Measurements from ENCODE around the gene MRAP. TPM values are rescaled to one million over a fixed set of nuclear protein-coding genes. Genes with fewer than 3 reads are reported as not detected.

The MRAP gene
- total and polyA plus RNA-seq, 2 experiments from 2014 or later: not detected

GRCh38 chr21:32319012-32319411, 20.4 kb downstream of the MRAP start:
- Histone ChIP-seq H2AFZ (no peak overlapping the region), H3K9me2 (ENCODE audit: insufficient read depth) (no peaks in the 10 kb centered on the region), H3K27ac (no peak overlapping the region), H3K4me2 (ENCODE audit: unreplicated experiment) (no peak overlapping the region), H4K20me1 (ENCODE audit: insufficient read depth) (no peaks in the 10 kb centered on the region), H3K4me1 (ENCODE audit: insufficient read depth) (no peaks in the 10 kb centered on the region), H3K9ac (no peak overlapping the region), H3K4me3 (no peak overlapping the region), H3K79me2 (ENCODE audit: insufficient read depth) (0 out of 2 replicates have a peak, but pooled peaks cover under 1% of the 10 kb centered on the region), H3K27me3 (replicated peaks; ENCODE audit: insufficient read depth) (no peaks in the 10 kb centered on the region), H3K9me3 (ENCODE audit: low read depth) (no peaks in the 10 kb centered on the region), H3F3A (ENCODE audit: insufficient read depth) (no peaks in the 10 kb centered on the region), H3K36me3 (ENCODE audit: low read depth) (peaks cover 57% of the 10 kb centered on the region)
- TF ChIP-seq EZH2phosphoT487 (IDR thresholded peaks at IDR 0.05; ENCODE audit: insufficient read depth, low read depth) (no peak), EZH2 (IDR thresholded peaks at IDR 0.05; ENCODE audit: insufficient read depth, poor library complexity, severe bottlenecking) (no peak)
- DNase-seq: no peak
- in situ Hi-C loops (cut with MboI): no loop called here
- 95 to 97% methylated on average over 7 of the region's 7 CpGs for whole genome bisulfite sequencing, 2 experiments (ENCODE audit: low coverage in 1 of 2, low lambda C conversion rate in 2 of 2, missing lambda C conversion rate in 2 of 2)

- 98 to 100% methylated on average over 6 of the region's 6 CpGs for WGBS, 2 experiments (ENCODE audit: low coverage in 1 of 2, low lambda C conversion rate in 2 of 2, missing lambda C conversion rate in 2 of 2)
- H3K36me3 ChIP-seq (ENCODE audit: low read depth): peaks cover 62% of the 10 kb centered on the region
Measured at GRCh38 chr21:32320059-32320458, 21.4 kb downstream of the MRAP start.

GRCh38 chr21:32320726-32321125, 22.1 kb downstream of the MRAP start:
- H3K36me3 ChIP-seq (ENCODE audit: low read depth): peaks cover 69% of the 10 kb centered on the region
- WGBS, 2 experiments (ENCODE audit: low coverage in 1 of 2, low lambda C conversion rate in 2 of 2, missing lambda C conversion rate in 2 of 2): 97% methylated on average over 13 of the region's 13 CpGs
- in situ Hi-C loops (cut with MboI): no loop called here
- H3K9me3 ChIP-seq (ENCODE audit: low read depth): no peaks in the 10 kb centered on the region
- no peaks in the 10 kb centered on the region for H3F3A ChIP-seq (ENCODE audit: insufficient read depth)
- no peak overlapping the region for H2AFZ ChIP-seq
- no peak overlapping the region for H3K27ac ChIP-seq
- peaks cover 4% of the 10 kb centered on the region for H3K79me2 ChIP-seq (ENCODE audit: insufficient read depth)
- TF ChIP-seq EZH2phosphoT487 (IDR thresholded peaks at IDR 0.05; ENCODE audit: insufficient read depth, low read depth): no peak
- TF ChIP-seq EZH2 (IDR thresholded peaks at IDR 0.05; ENCODE audit: insufficient read depth, poor library complexity, severe bottlenecking): no peak
- H3K4me3 ChIP-seq: no peak overlapping the region
- no peaks in the 10 kb centered on the region for H3K27me3 ChIP-seq (replicated peaks; ENCODE audit: insufficient read depth)
- H3K9me2 ChIP-seq (ENCODE audit: insufficient read depth): no peaks in the 10 kb centered on the region
- H3K9ac ChIP-seq: no peak overlapping the region
- no peaks in the 10 kb centered on the region for H4K20me1 ChIP-seq (ENCODE audit: insufficient read depth)
- no peak overlapping the region for H3K4me2 ChIP-seq (ENCODE audit: unreplicated experiment)
- DNase-seq: no peak
- no peaks in the 10 kb centered on the region for H3K4me1 ChIP-seq (ENCODE audit: insufficient read depth)

More at GRCh38 chr21:32320059-32320458, 21.4 kb downstream of the MRAP start:
- in situ Hi-C loops (cut with MboI): no loop called here
- H3F3A ChIP-seq (ENCODE audit: insufficient read depth): no peaks in the 10 kb centered on the region
- H3K27ac ChIP-seq: no peak overlapping the region
- H3K4me3 ChIP-seq: no peak overlapping the region
- H3K9ac ChIP-seq: no peak overlapping the region
- no peaks in the 10 kb centered on the region for H3K27me3 ChIP-seq (replicated peaks; ENCODE audit: insufficient read depth)
- TF ChIP-seq EZH2phosphoT487 (IDR thresholded peaks at IDR 0.05; ENCODE audit: insufficient read depth, low read depth) (no peak), EZH2 (IDR thresholded peaks at IDR 0.05; ENCODE audit: insufficient read depth, poor library complexity, severe bottlenecking) (no peak)
- H3K9me2 ChIP-seq (ENCODE audit: insufficient read depth): no peaks in the 10 kb centered on the region
- no peak overlapping the region for H2AFZ ChIP-seq
- H3K9me3 ChIP-seq (ENCODE audit: low read depth): no peaks in the 10 kb centered on the region
- H3K79me2 ChIP-seq (ENCODE audit: insufficient read depth): no peaks in the 10 kb centered on the region
- H3K4me1 ChIP-seq (ENCODE audit: insufficient read depth): no peaks in the 10 kb centered on the region
- no peaks in the 10 kb centered on the region for H4K20me1 ChIP-seq (ENCODE audit: insufficient read depth)
- DNase-seq: no peak
- H3K4me2 ChIP-seq (ENCODE audit: unreplicated experiment): no peak overlapping the region

GRCh38 chr21:32321480-32321879, 22.8 kb downstream of the MRAP start:
- Histone ChIP-seq H3K4me2 (ENCODE audit: unreplicated experiment) (no peak overlapping the region), H3K36me3 (ENCODE audit: low read depth) (peaks cover 71% of the 10 kb centered on the region), H4K20me1 (ENCODE audit: insufficient read depth) (no peaks in the 10 kb centered on the region), H3K79me2 (ENCODE audit: insufficient read depth) (peaks cover 11% of the 10 kb centered on the region), H3K9me3 (ENCODE audit: low read depth) (no peaks in the 10 kb centered on the region), H3K27me3 (replicated peaks; ENCODE audit: insufficient read depth) (no peaks in the 10 kb centered on the region), H3F3A (ENCODE audit: insufficient read depth) (no peaks in the 10 kb centered on the region), H3K27ac (no peak overlapping the region), H3K4me3 (no peak overlapping the region), H3K9ac (no peak overlapping the region), H3K4me1 (ENCODE audit: insufficient read depth) (no peaks in the 10 kb centered on the region), H3K9me2 (ENCODE audit: insufficient read depth) (no peaks in the 10 kb centered on the region), H2AFZ (no peak overlapping the region)
- in situ Hi-C loops (cut with MboI): no loop called here
- no peak for TF ChIP-seq EZH2 (IDR thresholded peaks at IDR 0.05; ENCODE audit: insufficient read depth, poor library complexity, severe bottlenecking)
- no peak for TF ChIP-seq EZH2phosphoT487 (IDR thresholded peaks at IDR 0.05; ENCODE audit: insufficient read depth, low read depth)
- 97% methylated on average over 13 of the region's 13 CpGs for WGBS, 2 experiments (ENCODE audit: low coverage in 1 of 2, low lambda C conversion rate in 2 of 2, missing lambda C conversion rate in 2 of 2)
- no peak for DNase-seq

- H4K20me1 ChIP-seq (ENCODE audit: insufficient read depth): no peaks in the 10 kb centered on the region
- H3K36me3 ChIP-seq (ENCODE audit: low read depth): peaks cover 71% of the 10 kb centered on the region
- no peaks in the 10 kb centered on the region for H3K27me3 ChIP-seq (replicated peaks; ENCODE audit: insufficient read depth)
- H3K9me2 ChIP-seq (ENCODE audit: insufficient read depth): no peaks in the 10 kb centered on the region
- no peak overlapping the region for H3K4me2 ChIP-seq (ENCODE audit: unreplicated experiment)
- no peak for DNase-seq
- peaks cover 16% of the 10 kb centered on the region for H3K79me2 ChIP-seq (ENCODE audit: insufficient read depth)
- no peak overlapping the region for H3K4me3 ChIP-seq
- no peak overlapping the region for H3K27ac ChIP-seq
- in situ Hi-C loops (cut with MboI): no loop called here
- H3K9me3 ChIP-seq (ENCODE audit: low read depth): no peaks in the 10 kb centered on the region
- no peak overlapping the region for H3K9ac ChIP-seq
- WGBS, 2 experiments (ENCODE audit: low coverage in 1 of 2, low lambda C conversion rate in 2 of 2, missing lambda C conversion rate in 2 of 2): 92 to 94% methylated on average over 12 of the region's 12 CpGs
- H3K4me1 ChIP-seq (ENCODE audit: insufficient read depth): no peaks in the 10 kb centered on the region
- TF ChIP-seq EZH2 (IDR thresholded peaks at IDR 0.05; ENCODE audit: insufficient read depth, poor library complexity, severe bottlenecking): no peak
- TF ChIP-seq EZH2phosphoT487 (IDR thresholded peaks at IDR 0.05; ENCODE audit: insufficient read depth, low read depth): no peak
- no peaks in the 10 kb centered on the region for H3F3A ChIP-seq (ENCODE audit: insufficient read depth)
- no peak overlapping the region for H2AFZ ChIP-seq
Measured at GRCh38 chr21:32322103-32322502, 23.4 kb downstream of the MRAP start.

Measured in GM23248 (cell line).